ENCODE results near the gene UNC13C. TPM values are rescaled to one million over a fixed set of nuclear protein-coding genes. Genes with fewer than 3 reads are reported as not detected.

UNC13C gene
- total RNA-seq, 1 donor from 2014 or later, result 0.18 TPM

DNA sequence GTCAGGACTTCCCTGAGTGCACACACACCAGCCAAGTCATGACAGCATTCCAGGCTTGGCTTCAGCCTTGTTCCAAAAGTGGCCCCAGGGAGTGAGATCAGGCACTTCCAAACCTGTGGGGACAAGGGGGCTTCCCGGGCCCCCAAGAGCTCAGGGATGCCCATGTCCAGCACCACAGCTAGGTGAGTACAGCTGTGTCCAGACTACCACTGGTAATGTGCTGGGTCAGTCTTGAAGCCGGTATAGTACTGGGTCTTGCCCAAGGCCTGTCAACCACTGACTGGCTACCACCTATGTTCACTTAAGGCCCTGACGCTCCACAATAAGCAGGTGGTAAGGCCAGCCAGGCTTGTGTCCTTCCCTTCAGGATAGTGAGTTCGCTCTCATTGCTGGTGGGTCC, 249.3 kb downstream of the UNC13C start:
- no peaks in the 10 kb centered on the region for H3K36me3 ChIP-seq (ENCODE audit: insufficient read depth, low read length)
- no peak for DNase-seq (ENCODE audit: low read depth)

DNA sequence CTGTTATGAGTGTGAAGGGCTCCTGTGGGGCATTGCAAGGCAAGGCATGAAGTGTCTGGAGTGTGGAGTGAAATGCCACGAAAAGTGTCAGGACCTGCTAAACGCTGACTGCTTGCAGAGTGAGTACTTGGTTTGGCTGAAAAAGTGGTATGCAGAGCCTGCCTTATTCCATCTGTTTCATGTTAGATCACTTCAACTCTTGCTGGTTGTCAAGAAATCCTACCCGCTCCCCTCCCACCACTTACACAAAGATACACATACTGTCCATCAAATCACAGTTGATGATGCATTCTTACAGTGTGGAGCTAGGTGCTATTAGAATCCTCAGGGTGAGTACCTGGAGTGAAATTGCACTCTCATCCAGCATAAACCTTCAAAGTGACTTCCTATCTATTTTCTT, 272.1 kb downstream of the UNC13C start:
- no peaks in the 10 kb centered on the region for H3K4me1 Mint-ChIP-seq (ENCODE audit: low read depth, unreplicated experiment)
- FAIRE-seq (no peak), DNase-seq (ENCODE audit: low read depth) (no peak)
- no peak overlapping the region for H3K4me3 ChIP-seq (ENCODE audit: insufficient read depth, low read depth, low read length)
- H3K27ac ChIP-seq (ENCODE audit: low read depth, low read length), result no peak overlapping the region
- H2AFZ ChIP-seq (ENCODE audit: low read depth, low read length), result no peak overlapping the region
- H3K4me1 ChIP-seq (ENCODE audit: insufficient read depth, low read length), result no peaks in the 10 kb centered on the region
- no peaks in the 10 kb centered on the region for H3K27me3 ChIP-seq (ENCODE audit: insufficient read depth, low read length)
- no peak overlapping the region for H3K4me3 Mint-ChIP-seq (ENCODE audit: unreplicated experiment)
- no peaks in the 10 kb centered on the region for H4K20me1 ChIP-seq (ENCODE audit: insufficient read depth, low read length)
- H3K27ac Mint-ChIP-seq (ENCODE audit: unreplicated experiment), result no peak overlapping the region
- no peaks in the 10 kb centered on the region for H3K36me3 ChIP-seq (ENCODE audit: insufficient read depth, low read length)
- TF ChIP-seq EZH2 (IDR thresholded peaks at IDR 0.05; ENCODE audit: insufficient read depth, low read length) (no peak), CTCF (IDR thresholded peaks at IDR 0.05; ENCODE audit: insufficient read depth, low read depth, low read length) (no peak)
- H3K79me2 ChIP-seq (ENCODE audit: insufficient read depth, low read length), result no peaks in the 10 kb centered on the region
- no peaks in the 10 kb centered on the region for H3K9me3 Mint-ChIP-seq (ENCODE audit: unreplicated experiment)
- no peaks in the 10 kb centered on the region for H3K36me3 Mint-ChIP-seq (ENCODE audit: low read depth, unreplicated experiment)
- H3K27me3 Mint-ChIP-seq (ENCODE audit: low read depth, unreplicated experiment), result no peaks in the 10 kb centered on the region
- H3K4me2 ChIP-seq (ENCODE audit: low read length), result no peak overlapping the region
- H3K9me3 ChIP-seq (ENCODE audit: insufficient read depth, low read depth, low read length), result no peaks in the 10 kb centered on the region
- no peak overlapping the region for H3K9ac ChIP-seq (ENCODE audit: low read length)

More for the DNA sequence above, 249.3 kb downstream of the UNC13C start:
- Histone ChIP-seq H3K4me2 (ENCODE audit: low read length) (no peak overlapping the region), H3K27me3 (ENCODE audit: insufficient read depth, low read length) (no peaks in the 10 kb centered on the region), H3K4me1 (ENCODE audit: insufficient read depth, low read length) (no peaks in the 10 kb centered on the region), H3K9me3 (ENCODE audit: insufficient read depth, low read depth, low read length) (no peaks in the 10 kb centered on the region), H2AFZ (ENCODE audit: low read depth, low read length) (no peak overlapping the region), H3K9ac (ENCODE audit: low read length) (no peak overlapping the region), H3K4me3 (ENCODE audit: insufficient read depth, low read depth, low read length) (no peak overlapping the region), H4K20me1 (ENCODE audit: insufficient read depth, low read length) (no peaks in the 10 kb centered on the region), H3K79me2 (ENCODE audit: insufficient read depth, low read length) (no peaks in the 10 kb centered on the region), H3K27ac (ENCODE audit: low read depth, low read length) (no peak overlapping the region)
- Mint-ChIP-seq H3K4me3 (ENCODE audit: unreplicated experiment) (no peak overlapping the region), H3K9me3 (ENCODE audit: unreplicated experiment) (peaks cover 13% of the 10 kb centered on the region), H3K4me1 (ENCODE audit: low read depth, unreplicated experiment) (no peaks in the 10 kb centered on the region), H3K27ac (ENCODE audit: unreplicated experiment) (no peak overlapping the region), H3K27me3 (ENCODE audit: low read depth, unreplicated experiment) (no peaks in the 10 kb centered on the region), H3K36me3 (ENCODE audit: low read depth, unreplicated experiment) (no peaks in the 10 kb centered on the region)
- TF ChIP-seq CTCF (IDR thresholded peaks at IDR 0.05; ENCODE audit: insufficient read depth, low read depth, low read length), result no peak
- TF ChIP-seq EZH2 (IDR thresholded peaks at IDR 0.05; ENCODE audit: insufficient read depth, low read length), result no peak
- no peak for FAIRE-seq

DNA sequence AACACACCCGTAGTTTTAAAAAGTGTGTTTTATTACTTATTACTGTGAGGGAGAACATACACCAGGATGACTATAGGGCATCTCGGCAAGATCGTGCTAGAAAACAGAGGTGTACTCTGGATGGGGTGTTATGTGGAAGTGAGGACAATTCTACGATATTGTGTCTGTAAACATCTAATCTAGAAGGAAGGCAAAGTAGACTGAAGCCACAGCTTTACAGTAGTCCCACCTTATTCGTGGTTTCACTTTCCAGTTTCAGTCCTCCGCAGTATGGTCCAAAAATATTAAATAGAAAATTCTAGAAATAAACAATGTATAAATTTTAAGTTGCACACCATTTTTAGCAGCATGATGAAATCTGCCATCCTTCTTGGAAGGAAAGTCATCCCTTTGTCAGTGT, 277.9 kb downstream of the UNC13C start:
- Histone ChIP-seq H3K9me3 (ENCODE audit: insufficient read depth, low read depth, low read length) (no peaks in the 10 kb centered on the region), H3K27ac (ENCODE audit: low read depth, low read length) (no peak overlapping the region), H4K20me1 (ENCODE audit: insufficient read depth, low read length) (no peaks in the 10 kb centered on the region), H3K4me2 (ENCODE audit: low read length) (no peak overlapping the region), H3K79me2 (ENCODE audit: insufficient read depth, low read length) (no peaks in the 10 kb centered on the region), H3K36me3 (ENCODE audit: insufficient read depth, low read length) (no peaks in the 10 kb centered on the region), H3K9ac (ENCODE audit: low read length) (no peak overlapping the region), H3K4me3 (ENCODE audit: insufficient read depth, low read depth, low read length) (no peak overlapping the region), H3K4me1 (ENCODE audit: insufficient read depth, low read length) (no peaks in the 10 kb centered on the region), H3K27me3 (ENCODE audit: insufficient read depth, low read length) (no peaks in the 10 kb centered on the region), H2AFZ (ENCODE audit: low read depth, low read length) (no peak overlapping the region)
- no peaks in the 10 kb centered on the region for H3K27me3 Mint-ChIP-seq (ENCODE audit: low read depth, unreplicated experiment)
- no peak overlapping the region for H3K27ac Mint-ChIP-seq (ENCODE audit: unreplicated experiment)
- H3K4me1 Mint-ChIP-seq (ENCODE audit: low read depth, unreplicated experiment), result no peaks in the 10 kb centered on the region
- FAIRE-seq (no peak), DNase-seq (ENCODE audit: low read depth) (no peak)
- H3K9me3 Mint-ChIP-seq (ENCODE audit: unreplicated experiment), result no peaks in the 10 kb centered on the region
- no peaks in the 10 kb centered on the region for H3K36me3 Mint-ChIP-seq (ENCODE audit: low read depth, unreplicated experiment)
- TF ChIP-seq CTCF (IDR thresholded peaks at IDR 0.05; ENCODE audit: insufficient read depth, low read depth, low read length) (no peak), EZH2 (IDR thresholded peaks at IDR 0.05; ENCODE audit: insufficient read depth, low read length) (no peak)
- no peak overlapping the region for H3K4me3 Mint-ChIP-seq (ENCODE audit: unreplicated experiment)

Data from astrocyte (in vitro differentiated cells and primary cell).